OCI-LY3 (cell line): ENCODE results near the gene GSDME.
A peak's percentile ranks its signal among the peaks of the same experiment; 100 is the strongest.

ENCODE experiments used
- H2AFZ ChIP-seq: fragments of 200-600, 300-600 bp; shearing (Covaris generic); 2 replicates; pipeline ENCODE4 v1.6.0; 2014; ENCODE audit warnings: antibody characterized with exemption, low read depth, low read length
- H3K27ac ChIP-seq: fragments of 200-600, 300-600 bp; sonication (generic); 2 replicates; pipeline ENCODE4 v1.5.1; 2014; ENCODE audit warnings: mild to moderate bottlenecking, low read length, moderate library complexity, mixed read lengths
- H3K27me3 ChIP-seq: fragments of 200-600, 300-600 bp; sonication (generic); 2 replicates; pipeline ENCODE4 v1.6.1; 2014; ENCODE audit warnings: low read depth, low read length, mixed read lengths
- H3K36me3 ChIP-seq: fragments of 200-600, 300-600 bp; sonication (generic); replicated peaks from 2 replicates; pipeline ENCODE3; 2014; ENCODE audit warnings: low read depth, low read length, mixed read lengths
- H3K4me1 ChIP-seq: fragments of 300-600, 200-600 bp; sonication (generic); 2 replicates; pipeline ENCODE4 v1.6.1; 2014; ENCODE audit warnings: low read length, mixed read lengths
- H3K4me2 ChIP-seq: fragments of 200-600, 300-600 bp; sonication (generic); 2 replicates; pipeline ENCODE4 v1.6.1; 2014; ENCODE audit warnings: low read length, mixed read lengths
- H3K4me3 ChIP-seq: fragments of 300-600, 200-600 bp; sonication (generic); 2 replicates; pipeline ENCODE4 v1.5.1; 2014; ENCODE audit warnings: antibody characterized with exemption, mild to moderate bottlenecking, low read length, moderate library complexity
- H3K79me2 ChIP-seq: fragments of 300-600, 200-600 bp; shearing (Covaris generic); 2 replicates; pipeline ENCODE4 v1.6.1; 2014; ENCODE audit warnings: mild to moderate bottlenecking, low read length, mixed read lengths
- H3K9ac ChIP-seq: fragments of 300-600, 200-600 bp; shearing (Covaris generic); 2 replicates; pipeline ENCODE4 v1.6.0; 2014; ENCODE audit warnings: mild to moderate bottlenecking, low read length, moderate library complexity
- H3K9me3 ChIP-seq: fragments of 200-600, 300-600 bp; shearing (Covaris generic); 2 replicates; pipeline ENCODE4 v1.6.1; 2014; ENCODE audit warnings: low read length, mixed read lengths; ENCODE audit not compliant: insufficient read depth
- H4K20me1 ChIP-seq: fragments of 200-600, 300-600 bp; sonication (generic); 2 replicates; pipeline ENCODE4 v1.6.1; 2016; ENCODE audit warnings: low read length, mixed read lengths; ENCODE audit not compliant: insufficient read depth
- EZH2phosphoT487 ChIP-seq: fragments of 200-600 bp; shearing (Covaris generic); IDR thresholded peaks from 2 replicates; pipeline ENCODE4 v1.6.1; 2018; ENCODE audit warnings: antibody characterized with exemption, mixed run types, low read depth
- TF ChIP-seq, protein P1 (sequence below): fragments of 200-600, 300-600 bp; sonication (generic); IDR thresholded peaks from 2 replicates; pipeline ENCODE4 v1.5.1; 2014; ENCODE audit warnings: antibody characterized with exemption, low read length, low read depth

Gene GSDME

GRCh38 chr7:24725554-24726241, 31.6 kb downstream of the GSDME start:
- Histone ChIP-seq H3K4me2 (no peak overlapping the region), H3K9ac (no peak overlapping the region), H3K79me2 (no peaks in the 10 kb centered on the region), H3K9me3 (no peaks in the 10 kb centered on the region), H3K27ac (no peak overlapping the region), H2AFZ (no peak overlapping the region), H3K4me3 (no peak overlapping the region), H3K4me1 (peaks cover 12% of the 10 kb centered on the region), H4K20me1 (no peaks in the 10 kb centered on the region), H3K36me3 (no peaks in the 10 kb centered on the region), H3K27me3 (no peaks in the 10 kb centered on the region)
- TF ChIP-seq, protein P1, sequence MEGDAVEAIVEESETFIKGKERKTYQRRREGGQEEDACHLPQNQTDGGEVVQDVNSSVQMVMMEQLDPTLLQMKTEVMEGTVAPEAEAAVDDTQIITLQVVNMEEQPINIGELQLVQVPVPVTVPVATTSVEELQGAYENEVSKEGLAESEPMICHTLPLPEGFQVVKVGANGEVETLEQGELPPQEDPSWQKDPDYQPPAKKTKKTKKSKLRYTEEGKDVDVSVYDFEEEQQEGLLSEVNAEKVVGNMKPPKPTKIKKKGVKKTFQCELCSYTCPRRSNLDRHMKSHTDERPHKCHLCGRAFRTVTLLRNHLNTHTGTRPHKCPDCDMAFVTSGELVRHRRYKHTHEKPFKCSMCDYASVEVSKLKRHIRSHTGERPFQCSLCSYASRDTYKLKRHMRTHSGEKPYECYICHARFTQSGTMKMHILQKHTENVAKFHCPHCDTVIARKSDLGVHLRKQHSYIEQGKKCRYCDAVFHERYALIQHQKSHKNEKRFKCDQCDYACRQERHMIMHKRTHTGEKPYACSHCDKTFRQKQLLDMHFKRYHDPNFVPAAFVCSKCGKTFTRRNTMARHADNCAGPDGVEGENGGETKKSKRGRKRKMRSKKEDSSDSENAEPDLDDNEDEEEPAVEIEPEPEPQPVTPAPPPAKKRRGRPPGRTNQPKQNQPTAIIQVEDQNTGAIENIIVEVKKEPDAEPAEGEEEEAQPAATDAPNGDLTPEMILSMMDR = no peak
- no peak for TF ChIP-seq EZH2phosphoT487

DNA sequence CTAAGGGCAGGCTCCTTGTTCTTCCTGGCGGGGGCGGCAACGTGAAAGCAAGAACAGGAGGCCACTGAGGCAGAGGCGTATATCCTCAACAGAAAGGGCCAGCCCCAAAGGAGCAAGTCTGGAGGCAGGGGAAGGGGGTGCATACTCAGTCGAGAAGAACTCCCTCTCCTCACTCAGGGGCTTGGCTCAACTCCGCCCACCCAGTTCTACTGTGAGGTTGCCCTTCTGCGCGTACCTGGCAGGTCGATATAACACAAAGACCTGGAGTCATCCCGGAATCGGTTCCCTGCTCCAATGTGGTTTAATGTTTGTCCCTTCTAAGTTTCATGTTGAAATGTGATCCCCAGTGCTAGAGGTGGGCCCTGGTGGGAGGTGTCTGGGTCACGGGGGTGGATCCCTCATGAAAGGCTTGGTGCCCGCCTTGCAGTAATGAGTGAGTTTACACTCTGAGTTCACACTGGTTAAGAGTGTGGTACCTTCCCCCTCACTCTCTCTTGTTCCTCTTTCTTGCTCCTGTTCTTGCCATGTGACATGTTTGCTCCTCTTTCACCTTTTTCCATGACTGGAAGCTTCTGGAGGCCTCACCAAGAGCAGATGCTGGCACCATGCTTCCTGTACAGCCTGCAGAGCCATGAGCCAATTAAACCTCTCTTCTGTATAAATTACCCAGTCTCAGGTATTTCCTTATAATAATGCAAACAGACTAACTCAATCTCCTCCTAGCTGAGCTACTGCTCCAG, 32.6 kb downstream of the GSDME start:
- H3K27me3 ChIP-seq = no peaks in the 10 kb centered on the region
- H3K79me2 ChIP-seq = no peaks in the 10 kb centered on the region
- H3K36me3 ChIP-seq = no peaks in the 10 kb centered on the region
- no peak overlapping the region for H3K4me2 ChIP-seq
- no peaks in the 10 kb centered on the region for H3K9me3 ChIP-seq
- H3K9ac ChIP-seq = no peak overlapping the region
- no peak for TF ChIP-seq EZH2phosphoT487
- TF ChIP-seq, protein P1 = no peak
- H4K20me1 ChIP-seq = no peaks in the 10 kb centered on the region
- no peak overlapping the region for H2AFZ ChIP-seq
- no peak overlapping the region for H3K27ac ChIP-seq
- peaks cover 22% of the 10 kb centered on the region for H3K4me1 ChIP-seq
- no peak overlapping the region for H3K4me3 ChIP-seq

GRCh38 chr7:24723178-24723530, 34.1 kb downstream of the GSDME start:
- no peak overlapping the region for H2AFZ ChIP-seq
- H3K9ac ChIP-seq = no peak overlapping the region
- no peaks in the 10 kb centered on the region for H3K9me3 ChIP-seq
- H3K4me2 ChIP-seq = no peak overlapping the region
- no peaks in the 10 kb centered on the region for H3K79me2 ChIP-seq
- no peaks in the 10 kb centered on the region for H4K20me1 ChIP-seq
- H3K4me1 ChIP-seq = peaks cover 37% of the 10 kb centered on the region
- TF ChIP-seq, protein P1 = no peak
- no peak for TF ChIP-seq EZH2phosphoT487
- no peaks in the 10 kb centered on the region for H3K27me3 ChIP-seq
- no peak overlapping the region for H3K27ac ChIP-seq
- H3K36me3 ChIP-seq = no peaks in the 10 kb centered on the region
- H3K4me3 ChIP-seq = no peak overlapping the region

GRCh38 chr7:24722386-24723177, 34.7 kb downstream of the GSDME start:
- TF ChIP-seq EZH2phosphoT487 = no peak
- TF ChIP-seq, protein P1 = peak; percentile 7; the same call in 1 of the 2 replicates
- H3K9ac ChIP-seq = no peak overlapping the region
- no peak overlapping the region for H3K27ac ChIP-seq
- no peaks in the 10 kb centered on the region for H3K27me3 ChIP-seq
- H3K4me1 ChIP-seq = peaks cover 42% of the 10 kb centered on the region
- no peaks in the 10 kb centered on the region for H4K20me1 ChIP-seq
- H3K79me2 ChIP-seq = no peaks in the 10 kb centered on the region
- no peak overlapping the region for H2AFZ ChIP-seq
- H3K9me3 ChIP-seq = no peaks in the 10 kb centered on the region
- no peaks in the 10 kb centered on the region for H3K36me3 ChIP-seq
- no peak overlapping the region for H3K4me2 ChIP-seq
- no peak overlapping the region for H3K4me3 ChIP-seq
